HG03095 (cell line): Measurements from ENCODE around the gene NRG2.

Experiments
- ATAC-seq: cut with Tn5 transposase; IDR thresholded peaks from one replicate; pipeline ENCODE4 v1.9.1; 2021; ENCODE audit warnings: moderate library complexity; ENCODE audit not compliant: unreplicated experiment

NRG2 gene

DNA sequence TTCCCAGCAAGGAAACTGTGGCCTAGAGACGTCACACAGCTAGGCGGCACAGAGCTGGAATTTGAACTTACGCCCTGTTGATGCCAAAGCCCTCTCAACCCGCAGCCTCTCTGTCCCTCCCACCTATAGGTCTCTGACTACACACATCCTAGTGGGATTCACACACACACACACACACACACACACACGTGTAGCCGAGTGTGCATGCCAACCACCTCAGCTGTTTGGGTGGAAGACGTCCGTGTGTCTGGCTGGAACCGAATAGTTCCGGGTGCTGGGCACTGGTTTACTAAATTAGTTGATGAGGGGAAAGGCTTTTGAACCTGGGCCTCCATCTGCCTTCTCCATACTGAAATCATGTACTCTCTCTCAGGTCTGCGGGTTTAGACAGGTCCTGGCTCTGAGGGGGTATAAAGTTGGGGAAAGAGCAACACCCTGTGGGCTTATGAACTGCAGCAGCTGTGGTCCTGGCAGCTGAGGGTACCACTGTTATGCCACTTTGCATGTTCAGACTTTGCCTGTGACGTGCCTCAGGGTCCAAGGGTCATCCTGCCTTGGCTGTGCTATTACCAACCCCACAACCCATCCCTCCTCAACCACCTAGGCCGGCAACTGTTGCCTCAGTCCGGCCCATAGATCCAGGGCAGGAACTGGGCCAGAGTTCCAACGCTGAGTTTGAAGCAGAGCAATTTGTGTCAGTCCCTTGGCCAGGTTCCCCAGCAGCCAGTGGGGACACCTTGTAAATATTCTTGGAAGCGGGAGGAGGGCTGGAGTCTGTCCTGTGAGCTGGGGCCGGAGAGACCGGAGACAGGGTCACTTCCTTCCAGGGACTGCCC lies 197.0 kb downstream of the NRG2 start:
- no peak for ATAC-seq

DNA sequence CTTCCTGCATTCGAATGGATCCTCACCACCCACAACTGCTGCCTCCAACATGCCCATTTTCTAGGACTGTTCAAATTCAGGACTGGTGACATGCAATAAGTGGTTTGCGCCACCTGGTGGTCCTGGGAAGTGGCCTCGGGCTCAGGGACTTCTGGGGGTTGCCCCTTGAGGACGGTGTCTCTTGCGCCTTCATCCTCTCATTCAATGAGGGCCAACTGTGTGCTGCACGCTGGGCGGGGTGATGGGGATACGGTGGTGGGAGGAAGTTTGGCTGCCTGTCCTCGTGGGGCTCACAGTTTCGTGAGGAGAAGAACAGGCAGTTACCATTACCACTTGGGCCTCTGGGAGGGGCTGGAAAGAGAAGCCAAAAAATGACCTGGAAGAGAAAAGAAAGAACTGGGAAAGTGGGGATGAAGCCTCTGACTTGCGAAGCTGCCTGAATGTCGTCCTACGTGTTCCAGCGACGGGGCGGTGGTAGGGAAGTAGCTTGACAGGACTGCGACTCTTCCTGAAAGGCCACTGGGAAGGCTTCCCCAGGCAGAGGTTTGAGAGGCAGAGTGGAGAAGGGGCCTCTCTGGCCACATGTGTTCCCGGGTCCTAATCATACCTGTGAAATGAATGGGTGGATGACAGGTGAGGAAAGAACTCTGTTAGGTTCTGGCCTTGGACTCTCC lies 198.5 kb downstream of the NRG2 start:
- ATAC-seq, result no peak

DNA sequence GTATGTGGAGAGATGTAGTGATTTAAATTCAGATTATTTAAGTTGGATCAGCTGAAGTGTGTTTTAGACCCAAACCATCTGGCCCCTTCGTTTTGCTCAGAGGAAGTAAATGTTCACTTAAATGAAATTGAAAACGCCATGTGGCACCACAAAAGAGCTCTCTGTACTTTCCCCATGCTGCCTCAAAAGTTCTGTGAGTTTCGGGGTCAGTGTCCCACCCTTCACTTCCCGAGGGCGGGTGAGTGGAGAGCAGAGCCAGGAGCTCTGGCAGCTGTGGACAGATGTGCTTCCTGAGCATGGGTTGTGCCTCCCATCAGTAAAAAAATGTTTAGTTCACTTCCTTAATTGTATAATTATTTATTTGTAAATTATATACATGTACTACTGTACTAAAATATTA lies 199.1 kb downstream of the NRG2 start:
- no peak for ATAC-seq

DNA sequence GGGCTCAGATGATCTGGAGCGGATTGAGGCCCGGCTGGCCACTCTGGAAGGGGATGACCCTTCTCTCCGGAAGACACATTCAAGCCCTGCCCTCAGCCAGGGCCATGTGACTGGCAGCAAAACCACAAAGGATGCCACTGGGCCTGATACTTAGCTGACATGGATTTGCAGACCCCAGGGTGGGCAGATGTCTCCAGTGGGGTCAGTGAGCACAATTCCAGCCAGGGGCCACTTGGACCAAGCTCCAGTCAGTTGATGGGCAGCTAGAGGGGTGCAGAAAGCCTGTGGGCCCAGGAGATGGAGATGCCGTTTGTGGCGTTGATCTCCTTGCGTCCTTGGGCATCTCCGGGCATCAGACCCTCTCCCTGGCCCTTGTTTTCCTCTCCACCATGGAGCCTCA lies 200.8 kb downstream of the NRG2 start:
- no peak for ATAC-seq

DNA sequence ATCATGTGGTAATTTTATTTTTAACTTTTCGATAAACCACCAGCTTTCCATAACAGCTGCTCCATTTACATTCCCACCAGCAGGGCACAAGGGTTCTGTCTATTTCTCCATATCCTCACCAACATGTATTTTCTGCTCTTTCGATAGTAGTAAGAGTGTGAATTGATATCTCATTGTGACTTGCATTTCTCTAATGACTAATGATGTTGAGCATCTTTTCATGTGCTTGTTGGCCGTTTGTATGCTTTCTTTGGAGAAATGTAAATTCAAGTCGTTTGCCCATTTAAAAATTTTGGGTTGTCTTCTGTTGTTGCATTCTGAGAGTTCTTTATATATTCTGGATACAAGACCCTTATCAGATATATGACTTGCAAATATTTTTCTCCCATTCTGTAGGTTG lies 201.6 kb downstream of the NRG2 start:
- ATAC-seq, result no peak

DNA sequence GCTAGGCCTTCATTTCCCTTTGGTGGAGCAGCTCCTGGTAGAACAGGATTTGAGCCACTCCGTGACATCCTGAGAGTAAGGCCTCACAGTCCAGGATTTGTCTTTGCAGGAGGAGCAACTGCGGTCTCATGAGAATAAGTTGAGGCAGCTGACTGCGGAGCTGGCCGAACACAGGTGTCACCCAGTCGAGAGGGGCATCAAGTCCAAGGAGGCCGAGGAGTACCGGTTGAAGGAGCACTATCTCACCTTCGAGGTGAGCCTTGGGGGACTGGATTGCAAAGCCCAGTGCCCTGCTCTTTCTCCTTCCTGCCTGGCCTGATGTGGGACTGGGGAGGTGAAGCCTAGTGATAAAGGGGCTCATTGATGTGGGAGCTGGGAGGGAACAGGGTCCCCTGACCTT lies 203.2 kb downstream of the NRG2 start:
- no peak for ATAC-seq

DNA sequence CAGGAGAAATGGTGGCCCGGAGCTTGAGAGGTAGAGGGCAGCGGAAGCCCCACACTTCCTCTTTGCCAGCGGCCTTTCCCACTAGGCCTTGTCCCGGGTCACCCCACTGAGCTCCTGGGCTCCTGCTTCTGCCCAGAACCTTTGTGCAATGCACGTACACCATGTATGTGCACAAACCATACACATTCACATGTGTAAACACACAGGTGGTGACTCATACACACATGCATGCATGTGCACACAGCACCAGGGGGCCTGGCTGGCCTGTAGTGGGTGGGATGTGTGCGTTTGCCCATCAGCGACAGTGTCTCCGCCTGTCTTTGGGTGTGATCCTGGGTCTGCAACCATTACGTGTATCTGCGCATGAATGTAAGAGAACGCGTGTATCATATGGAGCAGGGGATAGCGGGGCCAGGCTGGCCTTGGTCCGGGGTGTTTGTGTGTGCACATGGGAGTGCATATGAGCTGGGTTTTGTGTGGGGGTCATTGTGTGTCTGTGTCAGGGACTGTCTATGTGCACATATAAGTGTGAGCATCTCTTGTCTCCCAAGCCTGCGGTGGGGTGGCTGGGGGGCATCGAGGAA lies 203.8 kb downstream of the NRG2 start:
- no peak for ATAC-seq

DNA sequence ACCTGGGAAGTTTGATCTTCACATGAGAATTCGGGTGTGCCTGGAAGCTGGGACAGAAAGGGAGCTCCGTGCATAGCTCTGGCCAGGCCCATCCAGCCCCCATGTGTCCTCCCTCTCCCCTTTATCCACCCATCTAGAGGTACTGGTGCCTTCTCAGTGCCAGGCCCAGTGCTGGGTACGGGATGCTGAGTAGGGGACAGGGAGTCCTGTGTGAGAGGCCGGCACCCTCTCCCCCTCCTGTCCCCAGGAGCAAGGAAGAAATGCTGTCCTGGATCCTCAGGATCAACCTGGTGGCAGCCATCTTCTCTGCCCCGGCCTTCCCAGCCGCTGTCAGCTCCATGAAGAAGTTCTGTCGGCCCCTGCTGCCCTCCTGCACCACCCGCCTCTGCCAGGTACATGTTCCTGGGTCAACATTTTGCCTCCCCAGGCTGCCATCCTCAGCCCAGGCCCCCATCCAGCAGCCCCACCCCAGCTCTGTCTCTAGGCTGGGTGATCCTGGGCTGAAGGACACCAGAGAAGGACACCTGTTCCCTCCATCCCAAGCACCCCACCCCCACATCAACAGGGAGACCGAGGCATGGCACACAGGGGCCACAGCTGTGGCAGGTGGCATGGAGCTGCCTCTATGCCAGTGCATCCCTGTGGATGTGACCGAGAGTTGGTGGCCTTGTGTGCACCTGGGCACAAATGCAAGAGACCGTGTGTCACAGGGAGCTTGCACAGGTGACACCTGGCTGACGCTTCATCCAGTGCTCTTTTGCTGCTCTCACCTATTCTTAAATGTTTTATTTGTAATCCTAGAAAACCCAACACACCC lies 204.5 kb downstream of the NRG2 start:
- ATAC-seq, result no peak

DNA sequence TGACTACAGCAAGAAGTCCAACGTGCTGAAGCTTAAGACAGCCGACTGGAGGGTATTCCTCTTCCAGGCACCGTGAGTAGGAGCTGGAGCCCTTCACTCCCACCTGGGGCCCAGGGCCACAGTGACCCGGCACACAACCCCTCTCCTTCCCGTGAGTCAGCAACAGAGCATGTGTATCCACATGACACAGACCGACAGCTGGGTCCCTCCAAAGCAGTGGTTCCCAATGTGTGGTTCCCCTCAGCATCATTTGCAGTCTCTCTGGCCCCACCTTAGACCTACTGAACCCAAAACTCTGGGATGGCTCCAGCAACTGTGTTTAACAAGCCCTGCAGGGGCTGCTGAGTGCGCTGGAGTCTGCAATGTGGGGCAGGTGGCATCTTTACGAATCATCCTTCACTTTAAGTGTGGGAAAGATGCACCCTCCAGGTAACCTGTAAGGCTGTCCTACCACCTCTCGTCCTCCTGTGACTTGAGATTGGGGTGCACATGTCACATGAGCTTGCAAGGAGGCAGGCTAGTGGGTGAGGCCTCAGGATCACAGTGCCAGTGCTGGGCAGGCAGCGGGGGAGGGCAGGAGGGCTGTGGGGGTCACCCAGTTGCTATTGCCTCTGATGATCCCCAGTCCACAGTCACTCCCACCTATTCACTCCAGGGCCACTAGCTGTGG lies 205.3 kb downstream of the NRG2 start:
- no peak for ATAC-seq

DNA sequence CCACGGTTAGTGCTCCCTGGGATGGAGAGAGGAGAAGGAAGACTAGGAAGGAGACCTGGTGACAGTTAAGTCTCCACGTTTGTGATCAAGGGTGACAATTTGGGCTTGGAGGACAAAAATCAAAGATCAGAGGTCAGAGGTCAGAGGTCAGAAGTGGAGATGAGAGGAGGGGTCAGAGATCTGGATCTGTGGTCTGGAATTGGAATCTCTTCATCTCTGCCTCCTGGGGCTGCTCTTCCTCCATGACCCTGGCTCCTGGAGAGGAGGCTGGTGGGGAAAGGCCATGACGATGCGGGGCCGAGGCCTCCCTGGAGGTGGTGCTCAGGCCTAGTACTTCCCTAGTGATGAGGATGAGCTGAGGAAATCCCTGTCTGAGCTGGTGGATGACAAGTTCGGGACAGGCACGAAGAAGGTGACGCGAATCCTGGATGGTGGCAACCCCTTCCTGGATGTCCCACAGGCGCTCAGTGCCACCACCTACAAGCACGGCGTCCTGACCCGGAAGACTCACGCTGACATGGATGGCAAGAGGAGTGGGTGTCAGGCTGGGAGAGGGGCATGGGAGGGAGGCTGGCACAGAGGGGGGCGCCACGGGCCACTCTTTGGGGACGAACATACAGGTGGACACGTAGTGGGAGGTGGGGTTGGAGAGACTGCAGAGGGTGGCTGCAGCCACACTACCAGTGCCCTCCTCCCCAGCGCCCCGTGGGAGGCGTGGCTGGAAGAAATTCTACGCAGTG lies 206.5 kb downstream of the NRG2 start:
- no peak for ATAC-seq

DNA sequence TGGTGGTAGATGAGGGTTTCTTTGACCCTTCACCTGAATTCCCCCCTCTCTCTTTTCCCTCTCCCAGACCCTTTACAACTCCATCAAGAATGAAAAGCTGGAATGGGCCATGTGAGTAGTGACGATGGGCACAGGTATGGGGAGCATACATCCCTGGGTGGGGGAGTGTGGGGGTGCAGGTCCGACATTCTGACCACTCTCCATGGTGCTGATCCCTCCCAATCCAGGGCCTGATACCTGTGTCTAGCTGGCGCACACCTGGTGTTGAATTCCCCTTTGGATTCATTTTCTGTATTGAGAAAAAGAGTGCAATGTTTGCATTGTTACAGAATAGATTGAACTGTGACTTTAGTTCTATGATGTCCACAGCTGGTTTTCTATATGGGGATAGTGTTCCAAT lies 207.4 kb downstream of the NRG2 start:
- ATAC-seq, result no peak

DNA sequence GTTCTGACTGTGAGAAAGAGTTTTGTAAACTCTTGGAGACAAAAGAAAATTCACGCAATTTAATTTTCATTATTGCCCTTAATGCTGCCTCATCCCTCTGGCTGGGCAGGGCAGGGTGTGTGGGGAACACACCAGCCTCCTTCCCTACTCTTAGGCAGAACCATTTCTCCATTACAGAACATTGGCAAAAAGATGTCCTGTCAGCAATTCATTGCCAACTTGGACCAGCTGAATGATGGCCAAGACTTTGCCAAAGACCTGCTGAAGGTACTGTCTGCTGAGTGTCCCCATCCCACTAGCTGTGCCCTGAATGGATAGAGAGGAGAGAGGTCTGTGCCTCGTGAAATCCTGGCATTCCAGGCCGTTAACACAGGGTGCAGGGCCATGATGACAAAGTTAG lies 209.6 kb downstream of the NRG2 start:
- no peak for ATAC-seq

DNA sequence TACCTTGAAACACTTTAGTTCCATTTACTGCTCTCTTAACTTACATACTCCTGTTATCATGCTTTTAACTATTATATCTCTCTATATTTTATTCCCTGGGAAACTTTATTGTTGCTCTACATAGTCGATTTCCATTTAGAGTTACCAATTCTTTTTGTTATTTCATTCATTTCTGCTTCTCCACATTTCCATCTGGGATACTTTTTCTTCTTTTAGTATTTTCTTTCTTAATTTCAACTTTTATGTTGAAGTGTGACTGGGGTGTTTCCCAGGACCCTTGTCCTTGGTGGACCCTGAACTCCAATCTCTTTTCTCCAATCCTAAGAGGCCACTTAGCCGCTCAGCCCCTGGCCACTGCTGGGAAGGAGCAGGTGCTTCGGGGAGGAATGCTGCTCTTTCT lies 211.5 kb downstream of the NRG2 start:
- ATAC-seq, result no peak

DNA sequence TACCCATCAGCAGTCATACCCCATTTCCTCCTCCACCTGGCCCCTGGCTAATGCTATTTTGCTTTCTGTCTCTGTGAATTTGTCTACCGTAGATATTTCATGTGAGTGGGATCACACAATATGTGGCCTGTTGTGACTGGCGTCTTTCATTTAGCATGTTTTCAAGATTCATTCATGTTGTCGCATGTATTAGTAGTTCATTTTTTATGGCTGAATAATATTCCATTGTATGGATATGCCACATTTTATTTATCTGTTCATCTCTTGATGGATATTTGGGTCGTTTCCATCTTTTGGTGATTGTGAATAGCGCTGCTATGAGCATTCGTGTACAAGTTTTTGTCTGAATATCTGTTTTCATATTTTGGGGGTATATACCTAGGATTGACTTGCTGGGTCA lies 213.6 kb downstream of the NRG2 start:
- no peak for ATAC-seq

DNA sequence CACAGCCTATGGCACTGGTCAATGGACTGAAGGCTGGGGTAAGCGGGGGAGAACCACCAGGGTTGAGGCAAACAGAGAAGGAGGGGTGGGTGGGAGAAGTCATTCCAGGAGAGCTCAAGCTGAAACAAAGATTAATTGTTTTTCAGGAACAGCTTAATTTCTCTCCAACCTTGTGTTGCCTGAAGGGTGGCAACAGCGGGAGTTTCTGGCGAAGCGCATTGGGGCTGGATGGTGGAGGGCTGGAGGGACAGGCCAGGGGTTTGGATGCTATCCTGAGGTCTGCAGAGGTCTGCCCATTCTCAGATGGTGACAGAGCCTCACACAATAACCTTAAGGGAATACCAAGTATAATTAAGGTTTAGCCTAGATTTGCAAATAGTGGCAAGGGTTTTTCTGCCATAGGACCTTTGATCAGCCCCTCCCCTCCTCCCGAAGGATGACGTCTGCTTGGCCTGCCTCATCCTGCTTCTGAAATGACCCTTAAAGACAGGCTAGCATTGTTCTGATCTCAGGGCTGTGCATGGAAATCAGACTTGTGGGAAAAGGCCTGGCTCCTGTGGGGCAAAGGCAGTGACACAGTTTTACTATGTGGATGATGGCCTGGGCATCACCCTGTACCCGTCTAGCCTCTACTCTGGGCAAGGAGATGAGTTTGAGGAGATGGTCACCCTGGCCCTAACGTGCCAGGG lies 214.7 kb downstream of the NRG2 start:
- ATAC-seq, result no peak

DNA sequence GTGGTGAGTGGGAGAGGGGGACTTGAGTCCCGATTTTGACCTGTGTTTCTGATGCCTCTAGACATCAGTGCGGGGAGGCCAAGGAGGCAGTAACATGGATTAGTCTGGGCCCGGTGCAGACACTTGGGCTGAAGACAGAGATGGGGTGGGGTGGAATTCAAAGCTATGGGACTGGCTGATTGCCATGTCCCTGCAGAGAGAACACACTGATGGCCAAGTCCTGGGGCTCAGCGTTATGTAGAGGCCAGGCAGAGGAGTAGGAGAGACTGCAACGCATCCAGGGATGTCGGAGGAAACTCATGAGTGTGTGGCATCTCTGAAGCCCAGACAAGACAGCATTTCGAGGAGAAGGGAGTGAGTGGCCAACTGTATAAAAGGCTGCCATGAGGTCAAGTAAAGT lies 217.4 kb downstream of the NRG2 start:
- ATAC-seq, result no peak

DNA sequence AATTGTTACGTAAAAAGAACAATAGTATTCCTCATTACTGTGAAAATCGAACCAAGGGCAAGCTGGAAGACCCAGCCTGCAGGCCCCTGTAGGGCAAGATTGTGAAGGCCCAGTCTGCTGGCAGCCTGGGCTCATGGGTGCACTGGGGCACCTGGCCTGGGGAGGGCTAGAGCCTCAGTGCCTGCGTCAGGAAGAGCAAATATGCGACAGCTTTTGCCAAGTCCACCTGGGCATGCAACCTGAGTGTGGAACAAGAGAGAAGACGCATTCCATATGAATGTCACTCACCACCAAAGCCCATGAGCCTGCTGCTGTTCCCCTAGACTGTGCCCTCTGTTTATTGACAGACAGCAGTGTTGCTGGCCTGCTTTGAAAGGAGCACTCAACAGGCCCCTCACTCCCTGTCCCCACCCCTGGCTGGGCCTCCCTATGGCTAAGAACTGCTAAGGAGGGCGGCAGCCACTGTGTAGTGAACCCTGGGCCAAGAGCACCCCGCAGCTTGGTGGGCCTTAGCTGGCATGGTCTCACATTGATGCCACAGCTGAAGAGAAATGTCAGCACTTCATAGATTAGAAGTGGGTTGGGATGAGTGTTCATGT lies 219.2 kb downstream of the NRG2 start:
- no peak for ATAC-seq

DNA sequence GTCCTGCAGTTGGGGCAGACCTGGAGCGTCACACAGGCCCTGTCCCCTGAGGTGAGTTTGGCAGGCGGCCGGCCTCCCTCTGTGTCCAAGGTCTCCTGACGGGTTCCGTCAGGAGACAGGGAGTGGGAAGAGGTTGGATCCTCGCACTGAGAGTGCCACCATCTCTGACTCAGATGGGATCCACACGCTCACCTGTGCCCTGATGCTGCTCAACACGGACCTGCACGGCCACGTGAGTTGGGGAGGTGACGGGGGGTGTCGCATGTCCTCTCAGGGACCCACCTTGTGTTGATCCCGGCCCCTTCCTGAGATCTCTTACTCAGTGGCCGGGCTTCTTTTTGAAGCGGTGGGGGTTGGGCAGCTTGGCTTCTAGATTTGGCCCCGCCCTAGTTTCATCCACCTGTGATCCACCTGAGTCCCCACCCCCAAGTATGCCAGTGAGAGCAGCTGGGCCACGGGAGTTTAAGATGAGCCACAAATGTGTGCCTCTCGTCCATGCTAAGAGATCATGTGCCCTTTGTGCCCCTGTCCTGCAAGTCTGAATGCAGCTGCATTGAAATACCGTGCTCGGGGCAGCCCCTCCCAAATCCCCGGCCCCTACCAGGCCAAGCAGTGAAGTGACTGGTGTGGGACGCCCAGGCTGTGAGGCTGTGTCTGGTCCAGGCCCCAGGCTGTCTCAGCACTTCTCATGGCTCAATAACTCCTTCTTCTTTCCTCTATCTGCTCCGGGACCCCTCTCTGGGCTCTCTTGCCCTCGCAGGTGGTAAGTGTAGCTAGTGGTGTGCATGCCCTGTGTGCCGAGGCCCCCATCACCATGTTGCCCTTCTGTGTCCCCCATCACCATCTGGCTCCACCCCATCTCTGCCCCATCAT lies 220.3 kb downstream of the NRG2 start:
- no peak for ATAC-seq
